NCI-H1105 treated with DMSO at 0.1 percent for 48 hours (cell line): ENCODE data around the gene PIM1.

Experiments used
- DNase-seq: peaks from one replicate; lab custom pipeline; 2025; lab: John Stamatoyannopoulos, UW

PIM1 gene

DNA sequence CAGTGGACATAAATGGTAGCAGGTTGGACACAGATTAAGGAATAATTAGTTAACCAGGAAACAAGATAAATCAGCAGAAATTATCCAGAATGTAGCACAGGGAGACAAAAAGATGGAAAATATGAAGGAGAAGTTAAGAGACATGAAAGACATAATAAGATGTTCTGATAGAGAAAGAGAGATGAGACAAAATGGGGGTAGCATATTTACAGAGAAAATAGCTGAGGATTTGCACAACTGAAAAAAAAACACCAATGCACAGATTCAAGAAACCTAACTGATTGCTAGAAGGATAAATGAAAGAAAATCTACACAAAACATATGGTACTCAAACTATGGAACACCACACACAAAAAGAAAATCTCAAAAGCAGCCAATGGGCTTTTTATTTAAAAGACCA, 53.0 kb downstream of the PIM1 start:
- no peak for DNase-seq
